Liver (tissue), 9 donors: ENCODE results near the gene NIT1. TPM values are rescaled to one million over a fixed set of nuclear protein-coding genes. Genes with fewer than 3 reads are reported as not detected.

Experiments used
- DNase-seq: peaks from one replicate; pipeline ENCODE4 v3.0.0-alpha.2; 2017; ENCODE audit warnings: low spot score
- H3K27ac ChIP-seq, 2 donors: one replicate each; pipeline ENCODE4 v1.7.0; 2013; ENCODE audit warnings: inconsistent platforms in 2 of 2, low read length in 2 of 2, control low read depth in 1 of 2, low read depth in 1 of 2, mild to moderate bottlenecking in 1 of 2
- H3K27me3 ChIP-seq, 4 donors: one replicate each; pipeline versions ENCODE4 v1.6.1 to v1.7.0; 2013; ENCODE audit warnings: low read length in 3 of 4, inconsistent platforms in 1 of 4, mild to moderate bottlenecking in 1 of 4, moderate library complexity in 1 of 4; ENCODE audit not compliant: control insufficient read depth in 4 of 4, insufficient read depth in 4 of 4
- H3K36me3 ChIP-seq, 4 donors: one replicate each; pipeline versions ENCODE4 v1.6.1 to v1.7.0; 2013; ENCODE audit warnings: low read length in 3 of 4, mild to moderate bottlenecking in 3 of 4, low read depth in 1 of 4, moderate library complexity in 1 of 4; ENCODE audit not compliant: control insufficient read depth in 4 of 4, insufficient read depth in 3 of 4
- H3K4me1 ChIP-seq, 4 donors: one replicate each; pipeline versions ENCODE4 v1.6.1 to v1.7.0; 2013; ENCODE audit warnings: low read length in 3 of 4, mild to moderate bottlenecking in 3 of 4, moderate library complexity in 1 of 4; ENCODE audit not compliant: control insufficient read depth in 4 of 4, insufficient read depth in 4 of 4
- H3K4me3 ChIP-seq, 3 donors: one replicate each; pipeline versions ENCODE4 v1.6.1 to v1.7.0; 2013; ENCODE audit warnings: low read length in 3 of 3, control low read depth in 1 of 3, low read depth in 1 of 3, mild to moderate bottlenecking in 1 of 3
- H3K9ac ChIP-seq, 2 donors: one replicate each; pipeline ENCODE4 v1.7.0; 2013; ENCODE audit warnings: low read length in 2 of 2, mild to moderate bottlenecking in 2 of 2, moderate library complexity in 2 of 2, control low read depth in 1 of 2, low read depth in 1 of 2
- H3K9me3 ChIP-seq, 4 donors: one replicate each; pipeline versions ENCODE4 v1.6.1 to v1.7.0; 2013; ENCODE audit warnings: low read length in 3 of 4; ENCODE audit not compliant: control insufficient read depth in 4 of 4
- EGR1 ChIP-seq, 2 donors: IDR thresholded peaks; 2 replicates each; pipeline ENCODE4 v1.6.1; 2016 to 2018; ENCODE audit warnings: antibody characterized with exemption in 2 of 2, low read depth in 2 of 2
- FOXA2 ChIP-seq: IDR thresholded peaks from 2 replicates; pipeline ENCODE4 v1.6.1; 2016; ENCODE audit warnings: antibody characterized with exemption
- GABPA ChIP-seq, 2 donors: IDR thresholded peaks in 1 of 2; conservative IDR thresholded peaks in 1 of 2; 2 replicates each; pipeline ENCODE4 v1.6.1; 2016; ENCODE audit warnings: antibody characterized with exemption in 2 of 2, mild to moderate bottlenecking in 1 of 2, moderate library complexity in 1 of 2
- HNF4A ChIP-seq, 2 donors: conservative IDR thresholded peaks; 2 replicates each; pipeline ENCODE4 v1.6.1; 2016; ENCODE audit warnings: antibody characterized with exemption in 2 of 2, mild to moderate bottlenecking in 2 of 2
- HNF4G ChIP-seq: IDR thresholded peaks from 2 replicates; pipeline ENCODE4 v1.6.1; 2016; ENCODE audit warnings: antibody characterized with exemption
- NR2F2 ChIP-seq: IDR thresholded peaks from 2 replicates; pipeline ENCODE4 v1.6.1; 2016; ENCODE audit warnings: antibody characterized with exemption
- RAD21 ChIP-seq, 2 donors: IDR thresholded peaks; 2 replicates each; pipeline ENCODE4 v1.6.1; 2016; ENCODE audit warnings: antibody characterized with exemption in 2 of 2, mild to moderate bottlenecking in 2 of 2
- RXRA ChIP-seq, 2 donors: IDR thresholded peaks; 2 replicates each; pipeline ENCODE4 v1.6.1; 2017 to 2018; ENCODE audit warnings: antibody characterized with exemption in 2 of 2, mild to moderate bottlenecking in 1 of 2
- SP1 ChIP-seq: IDR thresholded peaks from 2 replicates; pipeline ENCODE4 v1.6.1; 2018; ENCODE audit warnings: antibody characterized with exemption, mild to moderate bottlenecking
- TAF1 ChIP-seq: conservative IDR thresholded peaks from 2 replicates; pipeline ENCODE4 v1.6.1; 2016; ENCODE audit warnings: antibody characterized with exemption, mild to moderate bottlenecking
- YY1 ChIP-seq: IDR thresholded peaks from 2 replicates; pipeline ENCODE4 v1.6.1; 2016; ENCODE audit warnings: antibody characterized with exemption, mild to moderate bottlenecking
- WGBS: extraction: QIAGEN DNeasy Blood & Tissue Kit; methylation state at CpG from one replicate; pipeline ENCODE4 v1.1.7; 2013; 5-methylcytosine and 5-hydroxymethylcytosine counted together
- polyA plus RNA-seq, 2 donors: library from polyadenylated mRNA; stranded (reverse) in 1 of 2; unstranded in 1 of 2; fragments of 200-250 nt in 1 of 2; fragments of >200 nt in 1 of 2; fragmentation: Nextera tagmentation in 1 of 2; extraction: Ambion mirVana in 1 of 2; gene quantifications; one replicate each; pipeline versions ENCODE4 v1.2.1 to v1.2.3, GENCODE V29; 2013 to 2015
- total RNA-seq, 2 donors: library from RNA; depleted of rRNA; stranded (reverse); fragments of >200 nt; gene quantifications; one replicate each; pipeline ENCODE4 v1.2.3, GENCODE V29; 2014
- TF ChIP-seq, protein P1 (sequence below): IDR thresholded peaks from 2 replicates; pipeline ENCODE4 v1.6.1; 2016; ENCODE audit warnings: antibody characterized with exemption
- TF ChIP-seq, protein P2 (sequence below): IDR thresholded peaks from 2 replicates; pipeline ENCODE4 v1.6.1; 2016; ENCODE audit warnings: antibody characterized with exemption
- TF ChIP-seq, protein P3 (sequence below): fragments of 150-350 bp; IDR thresholded peaks from 2 replicates; pipeline ENCODE4 v1.5.1; 2017; ENCODE audit warnings: improper control_type of control experiment, low read depth, low read length; ENCODE audit not compliant: missing input control
- TF ChIP-seq, protein P4 (sequence below): IDR thresholded peaks from 2 replicates; pipeline ENCODE4 v1.6.1; 2016; ENCODE audit warnings: antibody characterized with exemption, mild to moderate bottlenecking
- TF ChIP-seq, protein P5 (sequence below): IDR thresholded peaks from 2 replicates; pipeline ENCODE4 v1.6.1; 2016; ENCODE audit warnings: antibody characterized with exemption
- donor health status: healthy.
- donor health status: healthy.
- donor health status: healthy.
- donor health status: healthy.
- donor health status: healthy.

Gene NIT1
- total and polyA plus RNA-seq, 4 donors: 17.8 to 45.8 (median 39.3) TPM

DNA sequence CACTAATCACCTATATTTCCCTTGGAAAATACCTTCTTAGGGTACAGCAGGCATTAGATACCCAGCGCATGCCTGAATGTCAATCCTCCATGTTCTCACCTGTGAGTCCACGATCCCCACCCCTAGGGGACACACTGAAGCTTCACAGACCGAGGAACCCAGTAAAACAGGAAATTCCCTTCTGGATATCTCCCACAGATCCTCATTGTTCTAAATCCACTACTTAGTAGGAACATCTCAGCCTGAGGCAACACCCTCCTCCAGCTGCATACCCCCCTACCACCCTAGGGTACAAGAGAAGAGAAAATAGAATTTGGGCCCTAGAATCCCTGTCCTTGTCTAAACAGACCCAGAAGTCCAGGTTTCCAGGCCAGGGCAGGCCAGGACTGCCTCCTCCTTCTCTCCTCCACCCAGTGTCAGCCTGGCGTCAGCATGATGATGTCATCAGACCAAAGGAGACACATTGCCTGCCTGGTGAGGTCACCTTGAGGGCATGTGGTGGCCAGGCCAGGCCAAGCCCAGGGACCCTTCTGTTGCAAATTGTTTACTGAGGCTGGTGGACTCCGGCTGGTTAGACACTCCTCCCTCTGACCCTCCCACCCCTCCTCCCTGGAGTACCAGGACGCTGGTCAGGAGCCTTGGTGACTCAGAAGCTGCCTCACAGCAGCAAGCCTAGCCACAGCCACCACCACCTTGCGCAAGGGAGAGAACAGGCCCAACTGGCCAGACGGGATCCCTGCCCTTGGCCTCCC is 34.7 kb upstream of the NIT1 start:
- H3K4me3 ChIP-seq: no peak overlapping the region
- no peaks in the 10 kb centered on the region for H3K36me3 ChIP-seq
- H3K9ac ChIP-seq: no peak overlapping the region
- no peaks in the 10 kb centered on the region for H3K9me3 ChIP-seq
- WGBS: 61% methylated on average over 8 of the region's 8 CpGs
- H3K27me3 ChIP-seq: no peaks in the 10 kb centered on the region
- H3K4me1 ChIP-seq: no peaks in the 10 kb centered on the region
- no peak overlapping the region for H3K27ac ChIP-seq
- no peak for DNase-seq
- TF ChIP-seq, protein P1, sequence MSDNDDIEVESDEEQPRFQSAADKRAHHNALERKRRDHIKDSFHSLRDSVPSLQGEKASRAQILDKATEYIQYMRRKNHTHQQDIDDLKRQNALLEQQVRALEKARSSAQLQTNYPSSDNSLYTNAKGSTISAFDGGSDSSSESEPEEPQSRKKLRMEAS: no peak
- no peak for TF ChIP-seq NR2F2
- TF ChIP-seq, protein P2, sequence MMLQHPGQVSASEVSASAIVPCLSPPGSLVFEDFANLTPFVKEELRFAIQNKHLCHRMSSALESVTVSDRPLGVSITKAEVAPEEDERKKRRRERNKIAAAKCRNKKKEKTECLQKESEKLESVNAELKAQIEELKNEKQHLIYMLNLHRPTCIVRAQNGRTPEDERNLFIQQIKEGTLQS: no peak
- no peak for TF ChIP-seq HNF4G
- TF ChIP-seq, protein P3, sequence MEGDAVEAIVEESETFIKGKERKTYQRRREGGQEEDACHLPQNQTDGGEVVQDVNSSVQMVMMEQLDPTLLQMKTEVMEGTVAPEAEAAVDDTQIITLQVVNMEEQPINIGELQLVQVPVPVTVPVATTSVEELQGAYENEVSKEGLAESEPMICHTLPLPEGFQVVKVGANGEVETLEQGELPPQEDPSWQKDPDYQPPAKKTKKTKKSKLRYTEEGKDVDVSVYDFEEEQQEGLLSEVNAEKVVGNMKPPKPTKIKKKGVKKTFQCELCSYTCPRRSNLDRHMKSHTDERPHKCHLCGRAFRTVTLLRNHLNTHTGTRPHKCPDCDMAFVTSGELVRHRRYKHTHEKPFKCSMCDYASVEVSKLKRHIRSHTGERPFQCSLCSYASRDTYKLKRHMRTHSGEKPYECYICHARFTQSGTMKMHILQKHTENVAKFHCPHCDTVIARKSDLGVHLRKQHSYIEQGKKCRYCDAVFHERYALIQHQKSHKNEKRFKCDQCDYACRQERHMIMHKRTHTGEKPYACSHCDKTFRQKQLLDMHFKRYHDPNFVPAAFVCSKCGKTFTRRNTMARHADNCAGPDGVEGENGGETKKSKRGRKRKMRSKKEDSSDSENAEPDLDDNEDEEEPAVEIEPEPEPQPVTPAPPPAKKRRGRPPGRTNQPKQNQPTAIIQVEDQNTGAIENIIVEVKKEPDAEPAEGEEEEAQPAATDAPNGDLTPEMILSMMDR: no peak
- TF ChIP-seq RXRA (IDR thresholded peaks at IDR 0.05): no peak
- TF ChIP-seq, protein P4, sequence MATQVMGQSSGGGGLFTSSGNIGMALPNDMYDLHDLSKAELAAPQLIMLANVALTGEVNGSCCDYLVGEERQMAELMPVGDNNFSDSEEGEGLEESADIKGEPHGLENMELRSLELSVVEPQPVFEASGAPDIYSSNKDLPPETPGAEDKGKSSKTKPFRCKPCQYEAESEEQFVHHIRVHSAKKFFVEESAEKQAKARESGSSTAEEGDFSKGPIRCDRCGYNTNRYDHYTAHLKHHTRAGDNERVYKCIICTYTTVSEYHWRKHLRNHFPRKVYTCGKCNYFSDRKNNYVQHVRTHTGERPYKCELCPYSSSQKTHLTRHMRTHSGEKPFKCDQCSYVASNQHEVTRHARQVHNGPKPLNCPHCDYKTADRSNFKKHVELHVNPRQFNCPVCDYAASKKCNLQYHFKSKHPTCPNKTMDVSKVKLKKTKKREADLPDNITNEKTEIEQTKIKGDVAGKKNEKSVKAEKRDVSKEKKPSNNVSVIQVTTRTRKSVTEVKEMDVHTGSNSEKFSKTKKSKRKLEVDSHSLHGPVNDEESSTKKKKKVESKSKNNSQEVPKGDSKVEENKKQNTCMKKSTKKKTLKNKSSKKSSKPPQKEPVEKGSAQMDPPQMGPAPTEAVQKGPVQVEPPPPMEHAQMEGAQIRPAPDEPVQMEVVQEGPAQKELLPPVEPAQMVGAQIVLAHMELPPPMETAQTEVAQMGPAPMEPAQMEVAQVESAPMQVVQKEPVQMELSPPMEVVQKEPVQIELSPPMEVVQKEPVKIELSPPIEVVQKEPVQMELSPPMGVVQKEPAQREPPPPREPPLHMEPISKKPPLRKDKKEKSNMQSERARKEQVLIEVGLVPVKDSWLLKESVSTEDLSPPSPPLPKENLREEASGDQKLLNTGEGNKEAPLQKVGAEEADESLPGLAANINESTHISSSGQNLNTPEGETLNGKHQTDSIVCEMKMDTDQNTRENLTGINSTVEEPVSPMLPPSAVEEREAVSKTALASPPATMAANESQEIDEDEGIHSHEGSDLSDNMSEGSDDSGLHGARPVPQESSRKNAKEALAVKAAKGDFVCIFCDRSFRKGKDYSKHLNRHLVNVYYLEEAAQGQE: no peak
- no peak for TF ChIP-seq EGR1 (IDR thresholded peaks at IDR 0.05; ENCODE audit: low read depth in 2 of 2)
- no peak for TF ChIP-seq RAD21 (IDR thresholded peaks at IDR 0.05)
- no peak for TF ChIP-seq YY1
- TF ChIP-seq HNF4A (conservative IDR thresholded peaks at IDR 0.05): no peak
- TF ChIP-seq SP1: no peak
- TF ChIP-seq, protein P5, sequence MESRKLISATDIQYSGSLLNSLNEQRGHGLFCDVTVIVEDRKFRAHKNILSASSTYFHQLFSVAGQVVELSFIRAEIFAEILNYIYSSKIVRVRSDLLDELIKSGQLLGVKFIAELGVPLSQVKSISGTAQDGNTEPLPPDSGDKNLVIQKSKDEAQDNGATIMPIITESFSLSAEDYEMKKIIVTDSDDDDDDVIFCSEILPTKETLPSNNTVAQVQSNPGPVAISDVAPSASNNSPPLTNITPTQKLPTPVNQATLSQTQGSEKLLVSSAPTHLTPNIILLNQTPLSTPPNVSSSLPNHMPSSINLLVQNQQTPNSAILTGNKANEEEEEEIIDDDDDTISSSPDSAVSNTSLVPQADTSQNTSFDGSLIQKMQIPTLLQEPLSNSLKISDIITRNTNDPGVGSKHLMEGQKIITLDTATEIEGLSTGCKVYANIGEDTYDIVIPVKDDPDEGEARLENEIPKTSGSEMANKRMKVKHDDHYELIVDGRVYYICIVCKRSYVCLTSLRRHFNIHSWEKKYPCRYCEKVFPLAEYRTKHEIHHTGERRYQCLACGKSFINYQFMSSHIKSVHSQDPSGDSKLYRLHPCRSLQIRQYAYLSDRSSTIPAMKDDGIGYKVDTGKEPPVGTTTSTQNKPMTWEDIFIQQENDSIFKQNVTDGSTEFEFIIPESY: no peak
- TF ChIP-seq GABPA (IDR thresholded peaks at IDR 0.05 in 1 of 2, conservative IDR thresholded peaks at IDR 0.05 in 1 of 2): no peak
- TF ChIP-seq FOXA2: no peak
- no peak for TF ChIP-seq TAF1
